ENCODE data around the gene TTC9. TPM values are rescaled to one million over a fixed set of nuclear protein-coding genes. Genes with fewer than 3 reads are reported as not detected.
"Not testable (repeated sequence)": the region's sequence is repeated elsewhere in the genome, so short reads cannot be mapped to it uniquely, and the experiment has no call there.

TTC9 gene
- total RNA-seq, 1 donor from 2014 or later = 8.6 TPM

- Mint-ChIP-seq H3K27ac (ENCODE audit: unreplicated experiment) (no peak overlapping the region), H3K9me3 (ENCODE audit: unreplicated experiment) (peaks cover 2% of the 10 kb centered on the region), H3K36me3 (ENCODE audit: unreplicated experiment) (no peaks in the 10 kb centered on the region), H3K4me1 (ENCODE audit: low read depth, unreplicated experiment) (no peaks in the 10 kb centered on the region), H3K27me3 (ENCODE audit: unreplicated experiment) (peaks cover 4% of the 10 kb centered on the region), H3K4me3 (ENCODE audit: unreplicated experiment) (no peak overlapping the region)
- TF ChIP-seq CTCF (IDR thresholded peaks at IDR 0.05; ENCODE audit: partially characterized antibody, unreplicated experiment) = no peak
- DNase-seq = no peak
Observed at GRCh38 chr14:70699646-70700045, 57.9 kb downstream of the TTC9 start.

- H3K27me3 Mint-ChIP-seq (ENCODE audit: unreplicated experiment) = peaks cover 2% of the 10 kb centered on the region
- no peak for DNase-seq
- no peak overlapping the region for H3K27ac Mint-ChIP-seq (ENCODE audit: unreplicated experiment)
- no peak for TF ChIP-seq CTCF (IDR thresholded peaks at IDR 0.05; ENCODE audit: partially characterized antibody, unreplicated experiment)
- H3K4me3 Mint-ChIP-seq (ENCODE audit: unreplicated experiment) = no peak overlapping the region
- H3K36me3 Mint-ChIP-seq (ENCODE audit: unreplicated experiment) = peaks cover 4% of the 10 kb centered on the region
- H3K4me1 Mint-ChIP-seq (ENCODE audit: low read depth, unreplicated experiment) = no peaks in the 10 kb centered on the region
- H3K9me3 Mint-ChIP-seq (ENCODE audit: unreplicated experiment) = peaks cover 2% of the 10 kb centered on the region
Observed at GRCh38 chr14:70700955-70701585, 59.4 kb downstream of the TTC9 start.

- H3K27me3 Mint-ChIP-seq (ENCODE audit: unreplicated experiment) = peaks cover 2% of the 10 kb centered on the region
Observed at GRCh38 chr14:70701610-70702009, 59.9 kb downstream of the TTC9 start.

GRCh38 chr14:70702161-70702560, 60.4 kb downstream of the TTC9 start:
- H3K4me1 Mint-ChIP-seq (ENCODE audit: low read depth, unreplicated experiment) = no peaks in the 10 kb centered on the region
- no peak overlapping the region for H3K27ac Mint-ChIP-seq (ENCODE audit: unreplicated experiment)
- H3K36me3 Mint-ChIP-seq (ENCODE audit: unreplicated experiment) = peaks cover 4% of the 10 kb centered on the region
- TF ChIP-seq CTCF (IDR thresholded peaks at IDR 0.05; ENCODE audit: partially characterized antibody, unreplicated experiment) = no peak
- peaks cover 2% of the 10 kb centered on the region for H3K27me3 Mint-ChIP-seq (ENCODE audit: unreplicated experiment)
- no peak for DNase-seq
- no peak overlapping the region for H3K4me3 Mint-ChIP-seq (ENCODE audit: unreplicated experiment)
- H3K9me3 Mint-ChIP-seq (ENCODE audit: unreplicated experiment) = peaks cover 2% of the 10 kb centered on the region

More at GRCh38 chr14:70701610-70702009, 59.9 kb downstream of the TTC9 start:
- peaks cover 2% of the 10 kb centered on the region for H3K9me3 Mint-ChIP-seq (ENCODE audit: unreplicated experiment)
- H3K27ac Mint-ChIP-seq (ENCODE audit: unreplicated experiment) = no peak overlapping the region
- DNase-seq = no peak
- H3K4me1 Mint-ChIP-seq (ENCODE audit: low read depth, unreplicated experiment) = no peaks in the 10 kb centered on the region
- H3K4me3 Mint-ChIP-seq (ENCODE audit: unreplicated experiment) = no peak overlapping the region
- TF ChIP-seq CTCF (IDR thresholded peaks at IDR 0.05; ENCODE audit: partially characterized antibody, unreplicated experiment) = no peak
- H3K36me3 Mint-ChIP-seq (ENCODE audit: unreplicated experiment) = peaks cover 4% of the 10 kb centered on the region

GRCh38 chr14:70703621-70704168, 62.0 kb downstream of the TTC9 start:
- not testable (repeated sequence) for DNase-seq; H3K27me3 Mint-ChIP-seq (ENCODE audit: unreplicated experiment); H3K36me3 Mint-ChIP-seq (ENCODE audit: unreplicated experiment); H3K4me1 Mint-ChIP-seq (ENCODE audit: low read depth, unreplicated experiment); H3K4me3 Mint-ChIP-seq (ENCODE audit: unreplicated experiment); H3K27ac Mint-ChIP-seq (ENCODE audit: unreplicated experiment); H3K9me3 Mint-ChIP-seq (ENCODE audit: unreplicated experiment)
